A673 (cell line): Measurements from ENCODE around the gene POLA1.

Experiments used
- EZH2 ChIP-seq: fragments of 200-600 bp; sonication (generic); IDR thresholded peaks from 2 replicates; pipeline ENCODE4 v1.6.1; 2017; ENCODE audit warnings: borderline replicate concordance, low read depth, mild to moderate bottlenecking, mixed read lengths, antibody characterized with exemption, low read length; ENCODE audit not compliant: poor library complexity, severe bottlenecking
- TF ChIP-seq, protein P1 (sequence below): fragments of 300-800, 200-600 bp; sonication (generic); conservative IDR thresholded peaks from 2 replicates; pipeline ENCODE4 v1.5.1; 2017; ENCODE audit warnings: low read depth, mild to moderate bottlenecking, antibody characterized with exemption, low read length, moderate library complexity, mixed read lengths

DNA sequence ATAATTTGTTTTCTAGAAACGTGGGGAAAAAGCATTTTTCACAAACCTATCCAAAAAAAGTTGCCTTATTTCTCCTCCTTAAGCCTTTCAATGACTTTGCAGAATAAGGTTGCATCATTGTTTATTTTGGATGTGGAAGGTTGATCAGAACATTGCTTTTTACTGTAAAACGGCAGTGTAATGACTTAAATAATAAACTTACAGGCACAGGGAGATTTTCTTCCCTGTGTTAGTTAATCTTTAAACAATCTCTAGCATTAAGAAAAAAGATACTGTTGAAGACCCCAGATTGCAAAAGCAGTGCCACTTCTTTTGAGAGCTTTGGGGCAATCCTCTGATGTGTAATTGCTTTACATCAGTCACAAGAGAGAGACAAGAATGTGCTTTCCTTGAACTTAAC, 168.6 kb downstream of the POLA1 start:
- TF ChIP-seq, protein P1, sequence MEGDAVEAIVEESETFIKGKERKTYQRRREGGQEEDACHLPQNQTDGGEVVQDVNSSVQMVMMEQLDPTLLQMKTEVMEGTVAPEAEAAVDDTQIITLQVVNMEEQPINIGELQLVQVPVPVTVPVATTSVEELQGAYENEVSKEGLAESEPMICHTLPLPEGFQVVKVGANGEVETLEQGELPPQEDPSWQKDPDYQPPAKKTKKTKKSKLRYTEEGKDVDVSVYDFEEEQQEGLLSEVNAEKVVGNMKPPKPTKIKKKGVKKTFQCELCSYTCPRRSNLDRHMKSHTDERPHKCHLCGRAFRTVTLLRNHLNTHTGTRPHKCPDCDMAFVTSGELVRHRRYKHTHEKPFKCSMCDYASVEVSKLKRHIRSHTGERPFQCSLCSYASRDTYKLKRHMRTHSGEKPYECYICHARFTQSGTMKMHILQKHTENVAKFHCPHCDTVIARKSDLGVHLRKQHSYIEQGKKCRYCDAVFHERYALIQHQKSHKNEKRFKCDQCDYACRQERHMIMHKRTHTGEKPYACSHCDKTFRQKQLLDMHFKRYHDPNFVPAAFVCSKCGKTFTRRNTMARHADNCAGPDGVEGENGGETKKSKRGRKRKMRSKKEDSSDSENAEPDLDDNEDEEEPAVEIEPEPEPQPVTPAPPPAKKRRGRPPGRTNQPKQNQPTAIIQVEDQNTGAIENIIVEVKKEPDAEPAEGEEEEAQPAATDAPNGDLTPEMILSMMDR = no peak
- TF ChIP-seq EZH2 = no peak
